H9 (cell line): ENCODE measurements around the gene TGFB1I1. TPM values are rescaled to one million over a fixed set of nuclear protein-coding genes. Genes with fewer than 3 reads are reported as not detected.

Source experiments
- DNase-seq: peaks from one replicate; pipeline ENCODE4 v3.0.0-alpha.2; 2017
- H2AFZ ChIP-seq: one replicate; pipeline ENCODE4 v1.6.1; 2013; ENCODE audit warnings: mild to moderate bottlenecking, low read length, control low read depth, moderate library complexity
- H2AK5ac ChIP-seq: 2 replicates; pipeline ENCODE4 v1.6.1; 2013; ENCODE audit warnings: low read length, control low read depth, mixed read lengths; ENCODE audit not compliant: insufficient read length
- H2BK120ac ChIP-seq: one replicate; pipeline ENCODE4 v1.6.1; 2013; ENCODE audit warnings: low read depth, mild to moderate bottlenecking, low read length, control low read depth, inconsistent platforms; ENCODE audit not compliant: poor library complexity, severe bottlenecking
- H2BK12ac ChIP-seq: 2 replicates; pipeline ENCODE4 v1.6.1; 2013; ENCODE audit warnings: low read length, control low read depth, mixed read lengths, low read depth; ENCODE audit not compliant: insufficient read length
- H2BK15ac ChIP-seq: 2 replicates; pipeline ENCODE4 v1.6.1; 2013; ENCODE audit warnings: low read depth, low read length, control low read depth
- H2BK20ac ChIP-seq: one replicate; pipeline ENCODE4 v1.6.1; 2013; ENCODE audit warnings: low read depth, mild to moderate bottlenecking, low read length, control low read depth, inconsistent platforms; ENCODE audit not compliant: poor library complexity, severe bottlenecking
- H2BK5ac ChIP-seq: 2 replicates; pipeline ENCODE4 v1.6.1; 2013; ENCODE audit warnings: low read length, control low read depth, mixed read lengths; ENCODE audit not compliant: insufficient read length
- H3K14ac ChIP-seq: 2 replicates; pipeline ENCODE4 v1.6.1; 2013; ENCODE audit warnings: low read length, control low read depth; ENCODE audit not compliant: insufficient read depth
- H3K18ac ChIP-seq: 2 replicates; pipeline ENCODE4 v1.6.1; 2013; ENCODE audit warnings: low read depth, mild to moderate bottlenecking, mixed read lengths, low read length, control low read depth; ENCODE audit not compliant: insufficient read length
- H3K23ac ChIP-seq: 2 replicates; pipeline ENCODE4 v1.6.1; 2013; ENCODE audit warnings: low read length, control low read depth, mixed read lengths, low read depth; ENCODE audit not compliant: insufficient read length
- H3K23me2 ChIP-seq: 2 replicates; pipeline ENCODE4 v1.6.1; 2013; ENCODE audit warnings: low read depth, mild to moderate bottlenecking, mixed read lengths, low read length, control low read depth; ENCODE audit not compliant: insufficient read length, poor library complexity, severe bottlenecking
- H3K27ac ChIP-seq: 2 replicates; pipeline ENCODE4 v1.5.1; 2013; ENCODE audit warnings: low read length, control low read depth, mixed read lengths, low read depth; ENCODE audit not compliant: insufficient read length
- H3K27me3 ChIP-seq: 2 replicates; pipeline ENCODE4 v1.6.1; 2013; ENCODE audit warnings: low read length, control low read depth, inconsistent platforms; ENCODE audit not compliant: insufficient read depth
- H3K4ac ChIP-seq: 2 replicates; pipeline ENCODE4 v1.6.1; 2013; ENCODE audit warnings: low read depth, mild to moderate bottlenecking, control low read depth, inconsistent platforms, low read length, moderate library complexity
- H3K4me1 ChIP-seq: 2 replicates; pipeline ENCODE4 v1.6.1; 2013; ENCODE audit warnings: low read length, control low read depth, inconsistent platforms; ENCODE audit not compliant: insufficient read depth
- H3K4me2 ChIP-seq: 2 replicates; pipeline ENCODE4 v1.6.1; 2013; ENCODE audit warnings: low read length, control low read depth, mixed read lengths; ENCODE audit not compliant: insufficient read length, insufficient read depth
- H3K56ac ChIP-seq: 2 replicates; pipeline ENCODE4 v1.6.1; 2013; ENCODE audit warnings: low read depth, mild to moderate bottlenecking, mixed read lengths, low read length, control low read depth; ENCODE audit not compliant: insufficient read length
- H3K79me1 ChIP-seq: 2 replicates; pipeline ENCODE4 v1.6.1; 2013; ENCODE audit warnings: low read depth, mild to moderate bottlenecking, moderate library complexity, low read length, control low read depth, inconsistent platforms; ENCODE audit not compliant: insufficient read depth, poor library complexity, severe bottlenecking
- H3K79me2 ChIP-seq: 2 replicates; pipeline ENCODE4 v1.6.1; 2013; ENCODE audit warnings: low read length, control low read depth, inconsistent platforms; ENCODE audit not compliant: insufficient read depth
- H3K9ac ChIP-seq: 2 replicates; pipeline ENCODE4 v1.6.1; 2013; ENCODE audit warnings: low read length, control low read depth, mixed read lengths; ENCODE audit not compliant: insufficient read length; ENCODE audit errors: extremely low read depth
- H3K9me3 ChIP-seq: one replicate; pipeline ENCODE4 v1.6.1; 2013; ENCODE audit warnings: low read depth, low read length, inconsistent platforms; ENCODE audit not compliant: control insufficient read depth
- H3T11ph ChIP-seq: one replicate; pipeline ENCODE4 v1.6.1; 2013; ENCODE audit warnings: mild to moderate bottlenecking, low read length, control low read depth, inconsistent platforms
- H4K20me1 ChIP-seq: one replicate; pipeline ENCODE4 v1.6.1; 2013; ENCODE audit not compliant: control insufficient read depth, insufficient read length, insufficient read depth
- H4K5ac ChIP-seq: 2 replicates; pipeline ENCODE4 v1.6.1; 2013; ENCODE audit warnings: low read depth, mild to moderate bottlenecking, mixed read lengths, low read length, control low read depth; ENCODE audit not compliant: insufficient read length
- H4K8ac ChIP-seq: replicated peaks from 2 replicates; pipeline ENCODE4 v1.6.1; 2013; ENCODE audit warnings: low read length, control low read depth, mixed read lengths, low read depth; ENCODE audit not compliant: insufficient read length
- H4K91ac ChIP-seq: 2 replicates; pipeline ENCODE4 v1.6.1; 2013; ENCODE audit warnings: low read depth, mild to moderate bottlenecking, moderate library complexity, mixed read lengths, low read length, control low read depth; ENCODE audit not compliant: insufficient read length
- H3K27ac Mint-ChIP-seq, 3 experiments: 2 replicates in 2 of 3; 3 replicates in 1 of 3; pipeline ENCODE4 v1.8.0; 2020 to 2021; ENCODE audit warnings: mixed read lengths in 3 of 3, mild to moderate bottlenecking in 1 of 3, moderate library complexity in 1 of 3
- H3K27me3 Mint-ChIP-seq: 2 replicates; pipeline ENCODE4 v1.8.0; 2021; ENCODE audit warnings: low read depth, mild to moderate bottlenecking, moderate library complexity, mixed read lengths
- H3K36me3 Mint-ChIP-seq, 3 experiments: 2 replicates in 2 of 3; 3 replicates in 1 of 3; pipeline ENCODE4 v1.8.0; 2020 to 2021; ENCODE audit warnings: low read depth in 3 of 3, mixed read lengths in 3 of 3; ENCODE audit not compliant: insufficient read depth in 1 of 3
- H3K4me1 Mint-ChIP-seq, 2 experiments: 2 replicates each; pipeline ENCODE4 v1.8.0; 2020; ENCODE audit warnings: mixed read lengths in 2 of 2
- H3K4me3 Mint-ChIP-seq, 2 experiments: 2 replicates in 1 of 2; 3 replicates in 1 of 2; pipeline ENCODE4 v1.8.0; 2020 to 2021; ENCODE audit warnings: mild to moderate bottlenecking in 2 of 2, mixed read lengths in 2 of 2, moderate library complexity in 1 of 2
- H3K9me3 Mint-ChIP-seq, 2 experiments: 2 replicates in 1 of 2; 3 replicates in 1 of 2; pipeline ENCODE4 v1.8.0; 2020; ENCODE audit warnings: mild to moderate bottlenecking in 2 of 2, mixed read lengths in 2 of 2, moderate library complexity in 1 of 2
- CTCF ChIP-seq: fragments of 200-600 bp; sonication (generic); conservative IDR thresholded peaks from 3 replicates; pipeline ENCODE4 v1.8.0; 2021; ENCODE audit warnings: antibody characterized with exemption, mild to moderate bottlenecking
- WGBS: extraction: QIAGEN DNeasy Blood & Tissue Kit; methylation state at CpG from one replicate; pipeline ENCODE4 v1.1.7; 2013; ENCODE audit warnings: missing lambda C conversion rate, low lambda C conversion rate, mixed read lengths; ENCODE audit not compliant: insufficient read length; ENCODE audit errors: extremely low coverage; 5-methylcytosine and 5-hydroxymethylcytosine counted together
- total RNA-seq: library from RNA; stranded (reverse); gene quantifications from 2 replicates; pipeline ENCODE4 v1.2.1, GENCODE V29; 2021

Gene TGFB1I1
- total RNA-seq, 1 experiment from 2014 or later: 15.4 TPM

GRCh38 chr16:31453255-31454204, 18.4 kb upstream of the TGFB1I1 start:
- H4K91ac ChIP-seq: no peak overlapping the region
- H2BK120ac ChIP-seq: no peak overlapping the region
- TF ChIP-seq CTCF: no peak
- H2AFZ ChIP-seq: no peak overlapping the region
- no peak overlapping the region for H2BK12ac ChIP-seq
- H3K14ac ChIP-seq: no peak overlapping the region
- no peak overlapping the region for H3K56ac ChIP-seq
- no peak overlapping the region for H3T11ph ChIP-seq
- peak overlapping the region; percentile 34 to 51 (median 48); a peak in 6 of 7 replicates for H3K27ac Mint-ChIP-seq
- no peak overlapping the region for H2BK20ac ChIP-seq
- H3K4me3 Mint-ChIP-seq: peak overlapping the region; percentile 0 to 19; a peak in 3 of 5 replicates
- WGBS: no CpG with 5 or more reads among the region's 20 CpGs
- no peak overlapping the region for H3K27ac ChIP-seq
- no peaks in the 10 kb centered on the region for H4K20me1 ChIP-seq
- no peak overlapping the region for H4K5ac ChIP-seq
- no peaks in the 10 kb centered on the region for H3K27me3 ChIP-seq
- H2BK15ac ChIP-seq: no peak overlapping the region
- no peak overlapping the region for H3K18ac ChIP-seq
- H3K9ac ChIP-seq: no peak overlapping the region
- no peaks in the 10 kb centered on the region for H3K9me3 ChIP-seq
- peaks cover 6% of the 10 kb centered on the region for H3K23me2 ChIP-seq
- H3K4me1 Mint-ChIP-seq: peaks cover 36 to 47% of the 10 kb centered on the region in 2 experiments
- H3K79me1 ChIP-seq: peaks cover 4% of the 10 kb centered on the region
- no peak overlapping the region for H3K4ac ChIP-seq
- H3K27me3 Mint-ChIP-seq: peaks cover 3% of the 10 kb centered on the region
- DNase-seq: peak; percentile 44
- H2BK5ac ChIP-seq: no peak overlapping the region
- H3K4me1 ChIP-seq: peaks cover 9% of the 10 kb centered on the region; the same call in 1 of the 2 replicates
- H3K79me2 ChIP-seq: no peaks in the 10 kb centered on the region; the same call in 1 of the 2 replicates
- peak overlapping the region; percentile 24 for H3K4me2 ChIP-seq
- H3K23ac ChIP-seq: no peak overlapping the region
- no peaks in the 10 kb centered on the region for H3K9me3 Mint-ChIP-seq
- H4K8ac ChIP-seq: no peak overlapping the region
- H3K36me3 Mint-ChIP-seq: peaks cover 0 to 5% (median 0%) of the 10 kb centered on the region in 3 experiments; a peak in 4 of 7 replicates
- no peak overlapping the region for H2AK5ac ChIP-seq
